Measurements from ENCODE around the gene ATXN7L1.

- TF ChIP-seq CREB1 (CRISPR knock-in tag; IDR thresholded peaks at IDR 0.05) (no peak), EMX1 (CRISPR knock-in tag; IDR thresholded peaks at IDR 0.05) (no peak), NR3C1 (CRISPR knock-in tag; conservative IDR thresholded peaks at IDR 0.05; ENCODE audit: low read depth) (no peak), TEAD4 (CRISPR knock-in tag; IDR thresholded peaks at IDR 0.05) (no peak), ZNF416 (CRISPR knock-in tag; IDR thresholded peaks at IDR 0.05) (no peak), SP1 (CRISPR knock-in tag; conservative IDR thresholded peaks at IDR 0.05) (no peak)
- TF ChIP-seq, protein P1, sequence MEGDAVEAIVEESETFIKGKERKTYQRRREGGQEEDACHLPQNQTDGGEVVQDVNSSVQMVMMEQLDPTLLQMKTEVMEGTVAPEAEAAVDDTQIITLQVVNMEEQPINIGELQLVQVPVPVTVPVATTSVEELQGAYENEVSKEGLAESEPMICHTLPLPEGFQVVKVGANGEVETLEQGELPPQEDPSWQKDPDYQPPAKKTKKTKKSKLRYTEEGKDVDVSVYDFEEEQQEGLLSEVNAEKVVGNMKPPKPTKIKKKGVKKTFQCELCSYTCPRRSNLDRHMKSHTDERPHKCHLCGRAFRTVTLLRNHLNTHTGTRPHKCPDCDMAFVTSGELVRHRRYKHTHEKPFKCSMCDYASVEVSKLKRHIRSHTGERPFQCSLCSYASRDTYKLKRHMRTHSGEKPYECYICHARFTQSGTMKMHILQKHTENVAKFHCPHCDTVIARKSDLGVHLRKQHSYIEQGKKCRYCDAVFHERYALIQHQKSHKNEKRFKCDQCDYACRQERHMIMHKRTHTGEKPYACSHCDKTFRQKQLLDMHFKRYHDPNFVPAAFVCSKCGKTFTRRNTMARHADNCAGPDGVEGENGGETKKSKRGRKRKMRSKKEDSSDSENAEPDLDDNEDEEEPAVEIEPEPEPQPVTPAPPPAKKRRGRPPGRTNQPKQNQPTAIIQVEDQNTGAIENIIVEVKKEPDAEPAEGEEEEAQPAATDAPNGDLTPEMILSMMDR (IDR thresholded peaks at IDR 0.05) = no peak
- TF ChIP-seq, protein P2, sequence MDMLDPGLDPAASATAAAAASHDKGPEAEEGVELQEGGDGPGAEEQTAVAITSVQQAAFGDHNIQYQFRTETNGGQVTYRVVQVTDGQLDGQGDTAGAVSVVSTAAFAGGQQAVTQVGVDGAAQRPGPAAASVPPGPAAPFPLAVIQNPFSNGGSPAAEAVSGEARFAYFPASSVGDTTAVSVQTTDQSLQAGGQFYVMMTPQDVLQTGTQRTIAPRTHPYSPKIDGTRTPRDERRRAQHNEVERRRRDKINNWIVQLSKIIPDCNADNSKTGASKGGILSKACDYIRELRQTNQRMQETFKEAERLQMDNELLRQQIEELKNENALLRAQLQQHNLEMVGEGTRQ (CRISPR knock-in tag; IDR thresholded peaks at IDR 0.05) = no peak
These were observed 60.8 kb downstream of the ATXN7L1 start for GRCh38 chr7:105815576-105815975.
